Pancreas (tissue), 10 donors: ENCODE results near the gene RUFY1. TPM values are rescaled to one million over a fixed set of nuclear protein-coding genes. Genes with fewer than 3 reads are reported as not detected.

ENCODE experiments used
- ATAC-seq, 4 donors: fragments of 200-7000 bp; cut with Tn5 transposase; one replicate each; pipeline versions ENCODE4 v1.8.0 to v1.9.1; 2020; ENCODE audit warnings: mild to moderate bottlenecking in 4 of 4, moderate library complexity in 4 of 4
- DNase-seq, 6 donors: peaks; one replicate each; pipeline ENCODE4 v3.0.0-alpha.2; 2020
- FAIRE-seq: peaks from 2 replicates; lab custom pipeline; 2012; peaks lifted over from hg19 to GRCh38; lab: Jason Lieb, UNC
- H3K27ac ChIP-seq, 4 donors: fragments of 200-600 bp; sonication (generic); 1 replicate in 3 of 4; 2 replicates in 1 of 4; pipeline versions ENCODE4 v1.5.0 to v1.8.0; 2020
- H3K27me3 ChIP-seq, 4 donors: fragments of 200-600 bp; one replicate each; pipeline ENCODE4 v1.8.0; 2021
- H3K36me3 ChIP-seq, 3 donors: fragments of 200-600 bp; sonication (generic) in 1 of 3; one replicate each; pipeline versions ENCODE4 v1.5.0 to v1.8.0; 2020 to 2021
- H3K4me1 ChIP-seq, 3 donors: fragments of 200-600 bp; one replicate each; pipeline ENCODE4 v1.8.0; 2021
- H3K4me3 ChIP-seq, 4 donors: fragments of 200-600 bp; sonication (generic) in 2 of 4; one replicate each; pipeline versions ENCODE4 v1.5.0 to v1.8.0; 2020 to 2021
- H3K9me3 ChIP-seq, 4 donors: fragments of 200-600 bp; one replicate each; pipeline ENCODE4 v1.8.0; 2021
- CTCF ChIP-seq, 4 donors: fragments of 200-600 bp; sonication (generic) in 3 of 4; IDR thresholded peaks; one replicate each; pipeline versions ENCODE4 v1.5.0 to v1.8.0; 2021; ENCODE audit warnings: antibody characterized with exemption in 4 of 4
- WGBS, 2 donors: extraction: QIAGEN DNeasy Blood & Tissue Kit; methylation state at CpG; one replicate each; pipeline ENCODE4 v1.1.7; 2013; 5-methylcytosine and 5-hydroxymethylcytosine counted together
- intact Hi-C, 3 donors: fragments of 100-400 bp; cut with DNase I; formaldehyde crosslinking; loops; one replicate each; pipeline versions ENCODE4 v1.11.1 to v1.14.2; 2022
- polyA plus RNA-seq, 2 donors: library from polyadenylated mRNA; stranded (reverse); fragments of 200-250 nt; gene quantifications; one replicate each; pipeline ENCODE4 v1.2.3, GENCODE V29; 2013
- total RNA-seq, 6 donors: library from RNA; stranded (reverse); fragmentation: NEBNext Ultra II Directional in 4 of 6; extraction: Animal tissue kit (Norgen Biotek cat#: 25700) in 4 of 6; gene quantifications; one replicate each; pipeline versions ENCODE4 v1.2.1 to v1.2.4, GENCODE V29; 2021 to 2023
- donor health status: healthy with polysubstance abuse.
- donor health status: DM: no; HTN: no; CAD: no; lungs with moderate emphysema.
- donor health status: DM: no; HTN: no; CAD: no.
- donor health status: control.
- donor health status: control.
- donor health status: Bipolar disorder and iron deficiency.
- donor health status: DM: yes; HTN: yes; CAD: no.
- donor health status: DM: no; HTN: no; CAD: no.
- donor health status: DM: no; HTN: no; CAD: no.
- donor health status: DM: yes; HTN: yes; CAD: no.

The RUFY1 gene
- total and polyA plus RNA-seq, 8 donors: 16.4 to 35.8 (median 17.9) TPM

- H3K4me1 ChIP-seq: no peaks in the 10 kb centered on the region
- H3K27me3 ChIP-seq: no peaks in the 10 kb centered on the region
- intact Hi-C loops: no loop called here
- WGBS, 2 donors: 94 to 95% methylated on average over 18 of the region's 18 CpGs
- FAIRE-seq (no peak), ATAC-seq (no peak), DNase-seq (peak in 1 of 6 donors; percentile 43)
- H3K4me3 ChIP-seq: no peak overlapping the region
- H3K27ac ChIP-seq: no peak overlapping the region
- no peaks in the 10 kb centered on the region for H3K9me3 ChIP-seq
- peaks cover 0 to 46% (median 20%) of the 10 kb centered on the region in 3 donors for H3K36me3 ChIP-seq
- no peak for TF ChIP-seq CTCF (IDR thresholded peaks at IDR 0.05)
These were observed 51.7 kb downstream of the RUFY1 start for GRCh38 chr5:179601871-179602625.

DNA sequence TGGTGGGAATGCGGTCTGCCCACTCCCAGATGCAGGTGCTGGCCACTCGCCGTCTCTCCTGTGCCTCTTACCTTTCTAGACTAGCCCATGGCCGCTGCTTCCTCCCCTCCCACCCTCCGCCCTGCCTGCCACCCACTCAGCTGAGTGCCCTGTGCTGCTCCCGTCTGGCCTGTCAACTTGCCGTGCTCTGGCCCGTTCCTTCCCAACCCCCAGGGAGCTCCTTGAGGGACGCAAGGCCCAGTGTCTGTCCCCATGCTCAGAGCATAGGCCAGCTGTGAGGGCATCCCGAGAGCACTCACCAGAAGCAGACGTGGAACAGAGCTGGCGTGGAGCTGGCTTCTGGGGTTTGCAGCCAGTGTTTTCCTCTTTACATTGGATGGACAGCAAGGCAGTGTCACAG is 53.0 kb downstream of the RUFY1 start:
- no peak overlapping the region for H3K27ac ChIP-seq
- 94 to 97% methylated on average over 12 of the region's 12 CpGs for WGBS, 2 donors
- no peaks in the 10 kb centered on the region for H3K4me1 ChIP-seq
- no peak overlapping the region for H3K4me3 ChIP-seq
- no peak for FAIRE-seq
- H3K36me3 ChIP-seq: peaks cover 0 to 35% (median 10%) of the 10 kb centered on the region in 3 donors
- no peaks in the 10 kb centered on the region for H3K9me3 ChIP-seq
- H3K27me3 ChIP-seq: no peaks in the 10 kb centered on the region
- peak in 1 of 6 donors; percentile 46 for DNase-seq
- intact Hi-C loops: no loop called here
- ATAC-seq: no peak
- TF ChIP-seq CTCF (IDR thresholded peaks at IDR 0.05): no peak

- ATAC-seq (peak in 2 of 4 donors; percentile 10 to 25), DNase-seq (peak in 1 of 6 donors; percentile 35), FAIRE-seq (no peak)
- TF ChIP-seq CTCF (IDR thresholded peaks at IDR 0.05): no peak
- no peaks in the 10 kb centered on the region for H3K27me3 ChIP-seq
- no peaks in the 10 kb centered on the region for H3K9me3 ChIP-seq
- WGBS, 2 donors: 80 to 85% methylated on average over 10 of the region's 10 CpGs
- H3K4me3 ChIP-seq: no peak overlapping the region
- intact Hi-C loops: no loop called here
- H3K4me1 ChIP-seq: no peaks in the 10 kb centered on the region
- H3K36me3 ChIP-seq: peaks cover 0 to 29% (median 11%) of the 10 kb centered on the region in 3 donors
- no peak overlapping the region for H3K27ac ChIP-seq
These were observed 54.9 kb downstream of the RUFY1 start for GRCh38 chr5:179605026-179605833.

- no peak for ATAC-seq
- Histone ChIP-seq H3K4me3 (no peak overlapping the region), H3K9me3 (no peaks in the 10 kb centered on the region), H3K27me3 (no peaks in the 10 kb centered on the region), H3K27ac (no peak overlapping the region), H3K4me1 (no peaks in the 10 kb centered on the region), H3K36me3 (peaks cover 0 to 38% (median 14%) of the 10 kb centered on the region in 3 donors)
- DNase-seq: peak in 2 of 6 donors; percentile 53 to 74
- intact Hi-C loops: no loop called here
- no peak for TF ChIP-seq CTCF (IDR thresholded peaks at IDR 0.05)
- no peak for FAIRE-seq
- WGBS, 2 donors: 82 to 84% methylated on average over 21 of the region's 21 CpGs
These were observed 55.9 kb downstream of the RUFY1 start for GRCh38 chr5:179606071-179606909.
